ENCODE measurements around the gene DCUN1D3.

DCUN1D3 gene

GRCh38 chr16:20844054-20844453 is 56.1 kb downstream of the DCUN1D3 start:
- DNase-seq (ENCODE audit: low read depth in 2 of 2), result no peak
- TF ChIP-seq CTCF (IDR thresholded peaks at IDR 0.05; ENCODE audit: low read depth, low read length), result no peak
- H3K4me3 ChIP-seq (replicated peaks in 1 of 2; ENCODE audit: low read depth in 2 of 2, low read length in 2 of 2), result no peak overlapping the region

- TF ChIP-seq CTCF (IDR thresholded peaks at IDR 0.05; ENCODE audit: low read depth, low read length), result no peak
- H3K4me3 ChIP-seq (replicated peaks in 1 of 2; ENCODE audit: low read depth in 2 of 2, low read length in 2 of 2), result no peak overlapping the region
- no peak for DNase-seq (ENCODE audit: low read depth in 2 of 2)
These were observed 60.7 kb downstream of the DCUN1D3 start for GRCh38 chr16:20839504-20839903.

- no peak overlapping the region for H3K4me3 ChIP-seq (replicated peaks in 1 of 2; ENCODE audit: low read depth in 2 of 2, low read length in 2 of 2)
- DNase-seq (ENCODE audit: low read depth in 2 of 2), result no peak
- no peak for TF ChIP-seq CTCF (IDR thresholded peaks at IDR 0.05; ENCODE audit: low read depth, low read length)
These were observed 61.9 kb downstream of the DCUN1D3 start for GRCh38 chr16:20838240-20838639.

GRCh38 chr16:20833086-20833485 is 67.1 kb downstream of the DCUN1D3 start:
- DNase-seq (ENCODE audit: low read depth in 2 of 2), result no peak
- H3K4me3 ChIP-seq (replicated peaks in 1 of 2; ENCODE audit: low read depth in 2 of 2, low read length in 2 of 2), result no peak overlapping the region
- no peak for TF ChIP-seq CTCF (IDR thresholded peaks at IDR 0.05; ENCODE audit: low read depth, low read length)

GRCh38 chr16:20830372-20830771 is 69.8 kb downstream of the DCUN1D3 start:
- DNase-seq (ENCODE audit: low read depth in 2 of 2), result no peak
- no peak for TF ChIP-seq CTCF (IDR thresholded peaks at IDR 0.05; ENCODE audit: low read depth, low read length)
- H3K4me3 ChIP-seq (replicated peaks in 1 of 2; ENCODE audit: low read depth in 2 of 2, low read length in 2 of 2), result no peak overlapping the region

GRCh38 chr16:20829536-20829935 is 70.6 kb downstream of the DCUN1D3 start:
- no peak for TF ChIP-seq CTCF (IDR thresholded peaks at IDR 0.05; ENCODE audit: low read depth, low read length)
- DNase-seq (ENCODE audit: low read depth in 2 of 2), result no peak
- no peak overlapping the region for H3K4me3 ChIP-seq (replicated peaks in 1 of 2; ENCODE audit: low read depth in 2 of 2, low read length in 2 of 2)

GRCh38 chr16:20826039-20826566 is 74.1 kb downstream of the DCUN1D3 start:
- TF ChIP-seq CTCF (IDR thresholded peaks at IDR 0.05; ENCODE audit: low read depth, low read length), result no peak
- DNase-seq (ENCODE audit: low read depth in 2 of 2), result peak; percentile 26 to 31
- no peak overlapping the region for H3K4me3 ChIP-seq (replicated peaks in 1 of 2; ENCODE audit: low read depth in 2 of 2, low read length in 2 of 2)

Measured in cardiac fibroblast (primary cell).